HG03066 (cell line): ENCODE data around the gene PDC.
A peak's percentile ranks its signal among the peaks of the same experiment; 100 is the strongest.

Experiments
- ATAC-seq: cut with Tn5 transposase; IDR thresholded peaks from one replicate; pipeline ENCODE4 v1.9.1; 2021; ENCODE audit warnings: low read depth; ENCODE audit not compliant: unreplicated experiment

PDC gene

DNA sequence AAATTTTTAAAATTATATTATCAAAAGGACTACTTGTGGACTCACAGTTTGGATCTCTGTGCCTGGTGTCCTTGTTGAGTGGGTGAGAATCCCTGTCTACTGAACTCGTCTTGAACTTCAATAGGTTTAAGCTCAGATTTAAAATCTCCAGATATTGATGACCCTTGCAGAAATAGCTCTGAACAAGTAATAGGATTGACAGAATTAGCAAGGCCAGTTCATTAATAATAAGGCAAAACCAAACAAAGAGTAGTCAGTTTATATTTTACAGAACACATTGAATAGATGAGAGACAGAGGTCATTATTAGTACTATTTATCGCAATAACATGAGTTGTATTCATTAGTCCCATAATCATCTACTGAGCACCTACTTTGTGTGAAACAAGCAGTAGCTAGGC is at the start of gene PDC:
TSS of gene PDC (minus strand) at position 101 of the 400 bp plus-strand sequence. CDS start 11,655 bp downstream, outside the sequence.
- ATAC-seq, result no peak

GRCh38 chr1:186503190-186503589 is 42.3 kb upstream of the PDC start:
- ATAC-seq, result no peak

DNA sequence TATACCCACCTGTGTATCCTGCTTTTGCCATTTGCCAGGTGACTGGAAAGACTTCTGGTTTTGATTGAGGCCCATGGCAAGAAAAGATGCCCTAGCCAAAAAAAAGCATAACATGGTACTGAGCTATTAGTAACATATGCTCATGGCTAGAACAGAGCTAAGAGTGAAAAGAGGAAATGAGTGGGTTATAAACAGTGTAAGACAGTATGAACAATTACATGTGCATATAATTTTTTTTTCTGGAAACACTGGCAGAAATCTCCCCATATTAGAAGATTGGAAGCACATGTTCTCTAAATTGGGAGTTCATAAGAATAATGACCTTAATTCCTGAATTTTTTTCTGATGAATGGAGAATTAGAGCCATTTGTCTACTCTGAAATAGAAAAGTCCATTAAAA is 41.2 kb upstream of the PDC start:
- no peak for ATAC-seq

DNA sequence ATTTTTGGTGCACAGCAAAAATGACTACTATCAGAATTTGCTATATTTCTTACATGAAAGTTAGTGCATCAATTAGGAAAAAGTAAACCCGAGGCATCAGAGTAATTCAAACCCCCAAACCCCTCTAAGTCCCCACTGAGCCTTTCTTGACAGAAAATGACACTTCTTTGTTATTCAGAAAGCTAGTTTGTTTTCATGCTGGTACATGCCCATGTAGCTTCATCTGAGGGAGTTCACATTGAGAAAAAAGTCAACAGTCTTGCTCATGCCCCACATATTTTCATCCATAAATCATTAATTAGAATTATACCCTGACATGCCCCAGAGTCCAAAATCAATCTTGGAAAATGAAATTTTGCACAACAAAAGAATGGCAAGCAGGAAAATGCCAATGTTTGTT is 39.9 kb upstream of the PDC start:
- ATAC-seq, result no peak

DNA sequence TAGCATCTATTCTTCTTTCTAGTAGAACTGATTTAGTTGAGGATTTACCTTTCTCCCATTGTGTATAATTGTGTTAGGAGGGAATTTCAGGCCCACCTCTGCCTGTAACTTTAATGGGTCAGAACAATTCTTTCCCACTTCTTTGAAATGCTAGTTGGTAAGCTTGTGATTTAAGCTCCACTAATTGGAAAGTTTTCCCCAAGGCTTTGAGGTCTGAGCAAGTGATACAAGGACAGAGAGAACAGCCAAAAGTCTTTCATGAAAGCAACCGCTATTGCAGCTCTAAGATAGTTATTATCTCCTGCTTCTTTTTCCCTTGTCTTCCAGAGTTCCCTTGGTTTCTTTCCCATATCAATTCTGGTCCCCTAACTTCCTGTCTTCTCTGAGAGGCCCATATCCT is 38.7 kb upstream of the PDC start:
- ATAC-seq, result no peak

DNA sequence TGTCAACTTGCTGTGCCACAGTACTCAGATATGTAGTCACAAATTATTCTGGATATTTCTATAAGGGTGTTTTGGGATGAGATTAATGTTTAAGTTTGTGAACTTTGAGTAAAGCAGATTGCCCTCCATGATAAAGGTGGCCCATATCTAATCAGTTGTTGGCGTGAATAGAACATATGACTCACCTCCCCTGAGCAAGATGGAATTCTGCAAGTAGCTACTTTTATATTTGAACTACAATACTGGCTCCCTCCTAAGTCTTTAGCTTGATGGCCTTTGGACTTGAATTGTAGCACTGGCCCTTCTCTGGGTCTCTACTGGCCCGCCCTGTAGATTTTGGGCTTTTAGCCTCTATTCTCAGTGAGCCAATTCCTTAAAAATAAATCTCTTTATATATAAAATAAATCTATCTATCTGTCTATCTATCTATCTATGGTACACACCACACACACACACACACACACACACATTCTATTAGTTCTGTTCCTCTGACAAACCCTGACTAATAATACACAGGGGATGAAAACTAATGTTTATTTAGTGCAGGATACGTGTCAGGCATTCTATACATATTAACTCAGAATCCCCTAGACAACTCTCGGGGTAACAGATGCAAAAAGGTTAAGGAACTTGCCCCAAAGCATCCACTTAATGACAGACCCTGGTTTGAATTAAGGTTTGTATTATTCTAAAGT is 37.9 kb upstream of the PDC start:
- no peak for ATAC-seq

GRCh38 chr1:186498071-186498470 is 37.2 kb upstream of the PDC start:
- ATAC-seq, result no peak

DNA sequence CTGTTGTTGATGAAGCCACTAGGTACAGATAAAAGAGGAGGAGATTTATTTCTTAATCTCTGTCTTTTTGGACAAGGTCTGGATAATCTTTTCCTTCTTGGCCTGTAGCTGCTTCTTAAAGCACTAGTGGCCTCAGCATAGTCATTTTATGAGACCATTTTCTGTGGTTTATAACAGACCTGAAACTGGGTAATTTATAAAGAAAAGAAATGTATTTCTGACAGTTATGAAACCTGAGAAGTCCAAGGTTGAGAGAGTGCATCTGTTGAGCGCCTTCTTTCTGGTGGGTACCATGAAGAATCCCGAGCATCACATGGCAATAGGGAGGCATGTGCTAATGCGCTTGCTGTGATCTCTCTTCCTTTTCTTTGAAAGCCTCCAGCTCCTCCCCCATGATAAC is 36.7 kb upstream of the PDC start:
- no peak for ATAC-seq

GRCh38 chr1:186496171-186496851 is 35.4 kb upstream of the PDC start:
- ATAC-seq, result no peak

- ATAC-seq, result no peak
Measured at GRCh38 chr1:186494832-186495271, 33.9 kb upstream of the PDC start.

DNA sequence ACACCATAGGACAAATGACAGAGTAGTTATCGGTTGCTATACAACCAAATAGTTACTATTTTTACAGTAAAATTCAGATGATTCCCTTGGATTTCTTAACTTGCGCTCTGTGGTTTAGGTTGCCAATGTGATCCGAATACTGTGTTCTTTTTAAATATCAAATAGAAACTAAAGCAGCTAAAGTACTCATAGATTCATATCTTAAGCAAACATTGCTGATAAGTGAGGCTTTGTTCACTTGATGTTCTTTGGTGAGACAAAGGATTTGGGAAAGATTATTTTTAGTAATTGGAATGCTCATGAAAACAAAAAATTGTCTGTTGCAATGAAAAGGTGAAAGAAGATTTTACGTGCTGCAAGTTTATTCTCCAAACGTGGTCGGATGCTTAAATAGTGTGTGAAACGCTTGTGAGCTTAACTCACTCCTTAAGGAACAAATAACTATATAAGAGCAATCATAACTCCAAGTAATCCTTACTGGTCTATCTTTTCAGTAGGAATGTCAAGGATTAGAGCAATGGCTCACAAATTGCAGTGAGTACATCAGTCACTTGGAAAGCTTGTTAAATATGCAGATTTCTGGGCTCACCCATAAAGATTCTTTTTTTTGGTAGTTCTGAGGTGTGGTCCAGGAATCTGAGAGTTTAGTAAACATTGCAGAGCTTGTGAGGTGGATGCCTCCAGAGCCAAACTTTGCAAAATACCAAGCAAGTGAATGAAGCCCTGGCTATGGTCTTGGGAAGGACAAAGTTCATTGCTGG is 31.8 kb upstream of the PDC start:
- no peak for ATAC-seq

- no peak for ATAC-seq
Measured at GRCh38 chr1:186491336-186491735, 30.4 kb upstream of the PDC start.

GRCh38 chr1:186487163-186487562 is 26.2 kb upstream of the PDC start:
- ATAC-seq, result no peak

- ATAC-seq, result no peak
Measured at GRCh38 chr1:186486061-186486460, 25.1 kb upstream of the PDC start.

DNA sequence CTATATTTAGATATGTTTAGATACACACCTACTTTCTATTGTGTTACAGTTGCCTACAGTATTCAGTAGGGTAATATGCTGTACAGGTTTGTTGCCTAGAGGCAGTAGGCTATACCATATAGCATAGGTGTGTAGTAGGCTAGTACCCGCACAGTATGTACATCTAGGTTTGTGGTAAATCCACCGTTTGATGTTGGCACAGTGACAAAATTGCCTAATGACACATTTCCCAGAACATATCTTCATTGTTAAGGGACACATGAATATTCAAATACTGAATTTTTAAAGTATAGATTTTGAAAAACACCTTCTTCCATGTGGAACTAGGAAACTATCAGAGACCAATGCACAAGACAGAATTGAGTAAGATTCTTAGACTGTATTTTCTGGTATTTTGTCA is 22.6 kb upstream of the PDC start:
- no peak for ATAC-seq

- ATAC-seq, result peak; percentile 94
Measured at GRCh38 chr1:186482661-186483255, 21.8 kb upstream of the PDC start.

DNA sequence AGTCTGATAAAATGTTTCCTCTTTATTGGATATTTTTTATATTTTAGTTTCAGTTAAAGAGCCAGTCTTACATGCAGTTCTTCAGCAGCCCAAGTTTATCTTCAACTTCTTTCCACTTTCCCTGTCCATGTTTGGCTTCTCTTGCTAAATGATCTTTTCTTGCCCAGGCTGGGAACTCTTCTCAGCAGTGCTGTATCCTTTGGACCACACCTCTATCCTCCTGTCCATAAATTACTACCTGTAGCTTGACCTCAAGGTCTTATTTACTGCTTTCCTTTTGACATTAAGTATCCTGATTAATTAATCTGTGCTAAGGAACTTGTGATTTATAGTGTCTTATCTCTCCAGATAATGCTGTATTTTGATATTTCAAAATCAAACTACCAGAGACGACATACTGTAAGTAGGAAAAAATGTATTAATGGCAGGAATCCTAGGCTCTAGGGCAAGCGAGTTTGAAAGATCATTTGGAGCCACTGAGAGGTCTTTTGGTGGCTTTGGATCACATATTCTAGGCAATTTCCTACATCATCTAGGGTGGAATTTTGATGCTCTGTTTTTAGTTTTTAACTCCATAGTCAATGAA is 20.5 kb upstream of the PDC start:
- ATAC-seq, result no peak

DNA sequence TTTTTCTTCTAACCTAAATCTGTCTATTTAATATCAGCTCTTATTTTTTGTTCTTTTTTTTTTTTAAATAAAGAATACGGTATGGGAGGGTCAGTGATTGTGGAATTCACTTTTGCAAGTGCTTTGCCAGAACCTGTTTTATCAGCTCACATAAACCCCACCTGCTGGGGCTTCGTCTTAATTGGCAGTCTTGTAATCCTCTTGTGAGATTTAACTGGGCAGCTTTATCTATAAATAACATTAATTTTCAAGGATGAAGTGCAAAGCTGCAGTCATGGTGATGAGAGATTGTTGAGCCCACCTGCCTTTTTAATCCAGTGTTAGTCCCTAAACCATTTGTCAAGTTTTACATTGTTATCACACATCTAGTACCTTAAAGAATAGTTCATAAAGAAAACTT is 18.2 kb upstream of the PDC start:
- no peak for ATAC-seq

DNA sequence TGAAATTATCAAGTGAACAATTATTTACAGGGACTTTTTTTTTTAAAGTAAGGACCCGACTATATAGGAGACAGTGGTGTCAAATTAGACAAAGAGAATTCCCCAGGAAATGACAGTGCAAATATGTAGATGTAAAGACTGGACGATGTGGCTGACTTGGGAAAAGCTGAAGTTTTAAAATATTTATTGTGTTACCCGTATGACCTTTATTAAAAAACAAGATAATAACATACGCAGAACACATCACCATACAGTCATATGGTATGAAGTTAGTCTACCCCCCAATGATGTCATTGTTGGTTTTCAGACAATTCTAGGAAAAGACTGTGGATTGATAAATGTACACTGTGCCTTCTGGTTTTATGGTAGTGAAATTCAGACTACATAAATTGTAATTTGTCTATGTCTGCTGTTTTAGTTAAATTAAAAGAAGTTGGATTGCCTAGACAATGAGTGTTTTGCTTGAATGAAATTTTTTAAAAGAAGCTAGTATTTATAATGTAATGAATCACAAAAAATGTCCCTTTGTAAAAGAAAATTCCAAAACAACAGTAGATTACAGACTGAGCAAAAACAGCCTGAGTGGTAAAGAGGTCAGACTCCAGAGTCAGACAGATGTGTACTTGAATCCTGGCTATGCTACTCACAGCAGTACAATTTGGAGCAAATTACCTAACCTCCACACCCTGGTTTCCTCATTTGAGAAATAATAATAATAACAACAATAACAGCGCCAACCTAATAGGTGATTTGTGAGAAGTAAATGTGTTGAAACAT is 15.5 kb upstream of the PDC start:
- ATAC-seq, result no peak

- ATAC-seq, result no peak
Measured at GRCh38 chr1:186474208-186474607, 13.3 kb upstream of the PDC start.
